Fibroblast of mammary gland (primary cell): ENCODE measurements around the gene LMAN2.

Experiments used
- DNase-seq: peaks from one replicate; pipeline ENCODE4 v3.0.0-alpha.2; 2010; ENCODE audit warnings: low read depth
- H3K4me3 ChIP-seq: 2 replicates; pipeline ENCODE4 v1.5.1; 2011; ENCODE audit warnings: low read depth, mild to moderate bottlenecking, low read length, moderate library complexity; ENCODE audit not compliant: control insufficient read depth
- CTCF ChIP-seq: conservative IDR thresholded peaks from 2 replicates; pipeline ENCODE4 v1.5.1; 2011; ENCODE audit warnings: low read depth, low read length, inconsistent platforms; ENCODE audit not compliant: control insufficient read depth, insufficient read depth

The LMAN2 gene

GRCh38 chr5:177354711-177355110, 3.2 kb upstream of the LMAN2 start:
- H3K4me3 ChIP-seq: no peak overlapping the region
- DNase-seq: no peak
- TF ChIP-seq CTCF: no peak

- TF ChIP-seq CTCF: no peak
- no peak overlapping the region for H3K4me3 ChIP-seq
- no peak for DNase-seq
These were observed 2.8 kb upstream of the LMAN2 start for GRCh38 chr5:177354256-177354655.

- no peak for TF ChIP-seq CTCF
- no peak for DNase-seq
- H3K4me3 ChIP-seq: no peak overlapping the region
These were observed 1.6 kb upstream of the LMAN2 start for GRCh38 chr5:177353093-177353492.

GRCh38 chr5:177350776-177351391, 584 bp downstream of the LMAN2 start:
- TF ChIP-seq CTCF: no peak
- peak overlapping the region; percentile 100 for H3K4me3 ChIP-seq
- no peak for DNase-seq

- no peak for TF ChIP-seq CTCF
- peak overlapping the region; percentile 100 for H3K4me3 ChIP-seq
- DNase-seq: no peak
These were observed 1.7 kb downstream of the LMAN2 start for GRCh38 chr5:177349762-177350161.

- no peak for TF ChIP-seq CTCF
- no peak overlapping the region for H3K4me3 ChIP-seq
- DNase-seq: no peak
These were observed 2.2 kb downstream of the LMAN2 start for GRCh38 chr5:177349362-177349647.

GRCh38 chr5:177347699-177348098, 3.8 kb downstream of the LMAN2 start:
- H3K4me3 ChIP-seq: no peak overlapping the region
- TF ChIP-seq CTCF: no peak
- no peak for DNase-seq
